Activated CD4-positive, alpha-beta T cell treated with anti-CD3 and anti-CD28 coated beads for 1 hour (primary cell): ENCODE data around the gene OSM.
A peak's percentile ranks its signal among the peaks of the same experiment; 100 is the strongest.

Source experiments
- DNase-seq: peaks from one replicate; pipeline ENCODE4 v3.0.0-alpha.2; 2020

OSM gene

GRCh38 chr22:30261134-30261533 is 5.5 kb downstream of the OSM start:
- no peak for DNase-seq

DNA sequence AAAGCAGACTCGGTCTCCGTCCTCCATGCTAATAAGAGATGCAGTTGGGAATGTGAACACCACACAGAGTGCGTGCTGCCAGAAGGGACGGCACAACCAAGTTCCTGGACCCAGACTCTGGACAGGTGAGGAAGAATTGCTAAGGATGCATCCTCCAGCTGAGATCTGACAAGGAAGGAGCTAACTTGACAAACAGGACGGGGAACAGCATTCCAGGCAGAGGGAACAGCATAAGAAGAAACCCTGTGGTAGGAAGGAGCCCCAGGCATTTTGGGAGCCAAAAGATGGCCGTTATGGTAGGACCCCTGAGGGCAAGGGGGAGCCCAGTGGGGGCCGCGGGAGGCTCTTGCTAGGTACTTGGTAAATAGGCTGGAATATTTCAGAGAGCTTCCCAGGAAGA is 6.0 kb downstream of the OSM start:
- DNase-seq = no peak

DNA sequence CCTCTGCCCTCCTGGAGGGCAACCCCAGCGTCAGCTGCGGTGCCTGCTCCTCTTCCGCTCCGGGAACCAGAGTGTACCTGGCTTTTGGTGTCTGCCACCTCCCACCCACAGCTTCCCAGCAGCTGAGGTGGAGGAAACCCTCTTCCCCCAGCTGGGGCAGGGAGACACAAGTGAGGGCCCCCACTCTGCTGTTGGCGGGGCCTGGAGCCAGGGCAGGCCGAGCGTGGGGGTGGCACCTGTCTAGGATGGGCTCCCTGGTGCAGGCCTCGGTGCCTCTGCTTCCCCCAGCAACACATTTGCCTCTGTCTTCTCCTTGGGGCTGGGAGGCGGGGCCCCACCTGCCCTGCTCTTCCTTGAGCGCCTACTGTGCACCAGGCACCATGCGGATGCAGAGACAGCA is 6.4 kb downstream of the OSM start:
- no peak for DNase-seq

DNA sequence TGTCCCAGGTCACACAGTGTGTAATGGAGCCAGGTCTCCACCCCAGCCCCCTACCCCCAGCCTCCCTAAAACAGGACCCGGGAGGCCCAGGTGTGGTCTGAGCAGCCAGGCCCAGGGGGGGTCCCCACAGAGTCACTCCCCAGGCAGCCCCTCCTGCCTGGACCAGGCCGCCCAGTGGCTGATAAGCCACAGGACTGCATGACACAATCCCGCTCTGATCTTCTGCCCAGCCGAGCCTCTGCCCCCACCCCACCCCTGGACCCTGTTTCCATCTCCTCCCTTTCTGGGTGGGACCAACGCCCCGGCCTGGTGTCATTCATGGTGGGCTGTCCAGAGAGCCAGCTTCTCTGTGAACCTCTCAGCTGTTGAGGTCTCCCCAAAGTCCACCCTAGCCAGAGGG is 12.3 kb downstream of the OSM start:
- no peak for DNase-seq

DNA sequence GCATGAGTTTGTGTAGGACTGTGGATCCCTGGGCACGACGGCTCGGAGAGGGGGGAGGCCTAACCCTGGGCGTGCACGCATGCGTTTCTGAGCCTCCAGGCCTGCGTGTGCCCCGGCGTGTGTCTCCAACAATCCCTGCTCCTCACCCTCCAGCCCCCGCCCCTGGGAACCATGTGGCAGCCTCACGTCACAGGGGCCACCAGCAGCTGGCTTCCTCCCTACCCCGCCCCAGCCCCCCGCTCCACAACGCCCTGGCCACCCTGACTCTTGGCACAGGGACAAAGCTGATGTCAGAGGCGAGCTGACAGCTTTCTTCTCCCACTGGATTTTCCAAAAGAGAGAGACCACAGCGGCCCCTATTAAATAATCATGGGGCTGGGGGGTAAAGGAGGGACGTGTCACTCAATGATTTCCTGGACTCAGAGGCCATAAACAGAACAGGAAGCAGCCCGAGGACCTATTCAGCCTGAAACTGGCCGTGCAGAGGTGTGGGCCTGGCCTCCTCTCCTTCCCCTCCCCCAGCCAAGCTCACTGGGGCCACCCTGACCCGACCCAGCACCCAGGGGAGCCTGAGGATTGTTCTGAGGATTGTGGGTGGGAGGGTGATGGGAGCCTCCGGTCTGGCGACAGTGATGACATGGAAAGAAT is 13.3 kb downstream of the OSM start:
- no peak for DNase-seq

DNA sequence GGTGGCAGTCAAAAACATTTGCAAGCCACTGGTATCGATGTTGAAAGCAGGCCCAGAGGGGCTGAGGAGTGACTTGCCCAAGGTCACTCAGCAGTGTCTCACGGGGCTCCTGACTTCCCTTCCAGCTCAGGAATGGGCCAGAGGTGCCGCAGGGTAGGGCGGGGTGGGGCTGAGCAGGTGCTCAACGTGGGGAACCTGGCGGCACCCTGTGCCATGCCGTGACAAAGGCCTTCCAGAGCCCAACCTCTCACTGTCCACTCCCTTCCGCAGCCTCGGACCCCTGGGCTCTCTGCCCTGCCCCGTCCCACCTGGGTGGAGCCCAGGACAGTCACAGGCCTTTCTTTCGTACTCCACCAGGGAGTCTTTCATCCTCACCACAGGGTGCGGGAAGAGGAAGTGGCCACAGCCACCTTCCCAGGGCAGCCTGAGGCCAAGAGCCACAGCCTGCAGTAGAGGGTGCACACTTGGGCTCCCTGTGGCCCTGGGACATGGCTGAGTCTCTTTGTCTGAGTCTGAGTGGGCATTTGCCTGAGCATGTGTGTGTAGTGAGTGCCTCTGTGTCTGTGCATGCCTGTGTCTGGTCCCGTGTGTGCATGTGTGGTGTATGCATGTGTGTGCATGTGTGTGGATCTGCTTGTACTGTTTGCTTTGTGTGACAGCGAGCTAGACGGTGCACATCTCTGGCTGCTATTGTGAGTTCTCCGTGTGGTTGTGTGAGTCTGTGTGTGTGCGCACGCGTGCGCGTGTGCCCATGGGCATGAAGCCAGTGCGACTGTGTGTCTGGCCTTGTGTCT is 14.0 kb downstream of the OSM start:
- no peak for DNase-seq

DNA sequence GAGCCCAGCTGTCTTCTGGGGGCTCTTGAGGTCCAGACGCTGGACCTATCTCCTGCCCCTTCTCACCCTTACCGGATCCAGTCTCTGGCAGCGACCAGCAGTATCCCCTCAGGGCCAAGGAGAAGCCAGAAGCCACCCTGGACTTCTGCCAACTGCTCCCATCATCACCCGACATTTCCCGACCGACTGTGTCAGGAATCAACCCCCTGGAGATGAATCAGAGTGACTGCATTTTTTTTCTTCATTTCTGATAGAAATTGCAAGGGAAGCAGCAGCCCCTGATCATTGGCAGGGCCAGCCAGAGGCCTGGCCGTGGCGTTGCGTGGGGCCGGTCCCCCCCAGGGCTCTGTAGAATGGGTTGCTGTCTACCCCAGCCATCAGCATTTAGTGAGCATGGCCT is 14.9 kb downstream of the OSM start:
- DNase-seq = no peak

- no peak for DNase-seq
Measured at GRCh38 chr22:30250661-30251267, 15.9 kb downstream of the OSM start.

DNA sequence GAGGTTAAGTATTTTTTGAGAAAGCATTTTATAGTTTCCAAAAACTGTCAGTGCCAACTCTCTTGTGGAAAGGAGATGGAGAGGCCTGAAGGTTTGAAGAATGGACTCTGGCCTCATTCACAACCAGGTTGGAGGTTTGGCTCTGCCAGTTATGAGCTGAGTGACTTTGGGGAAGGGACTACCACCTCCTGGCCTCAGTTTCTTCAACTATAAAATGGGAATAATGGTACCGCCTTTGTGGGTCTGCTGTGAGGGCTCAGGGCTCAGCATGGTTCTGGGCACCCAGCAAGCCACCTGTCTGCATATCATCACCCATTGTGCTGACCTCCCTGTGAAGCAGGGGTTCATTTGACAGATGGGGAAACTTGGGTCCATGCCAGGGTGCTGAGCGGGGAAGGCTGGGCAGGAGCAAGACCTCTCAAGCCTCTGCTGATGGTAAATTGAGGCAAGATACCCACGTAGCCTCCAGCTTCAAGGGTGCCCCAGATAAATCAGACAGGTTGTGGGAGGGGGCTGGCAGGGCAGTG is 16.5 kb downstream of the OSM start:
- DNase-seq = no peak

- no peak for DNase-seq
Measured at GRCh38 chr22:30249049-30250038, 17.3 kb downstream of the OSM start.

GRCh38 chr22:30248484-30248883 is 18.2 kb downstream of the OSM start:
- no peak for DNase-seq

- no peak for DNase-seq
Measured at GRCh38 chr22:30247974-30248373, 18.7 kb downstream of the OSM start.

GRCh38 chr22:30247561-30247960 is 19.1 kb downstream of the OSM start:
- DNase-seq = no peak

GRCh38 chr22:30246814-30247376 is 19.8 kb downstream of the OSM start:
- no peak for DNase-seq

GRCh38 chr22:30245985-30246813 is 20.5 kb downstream of the OSM start, which contains the start of gene LIF:
LIF (minus strand) TSS chr22:30246759; CDS start chr22:30246695, 64 bp downstream.
- peak; percentile 35 for DNase-seq

GRCh38 chr22:30245181-30245984 is 21.3 kb downstream of the OSM start:
- no peak for DNase-seq

DNA sequence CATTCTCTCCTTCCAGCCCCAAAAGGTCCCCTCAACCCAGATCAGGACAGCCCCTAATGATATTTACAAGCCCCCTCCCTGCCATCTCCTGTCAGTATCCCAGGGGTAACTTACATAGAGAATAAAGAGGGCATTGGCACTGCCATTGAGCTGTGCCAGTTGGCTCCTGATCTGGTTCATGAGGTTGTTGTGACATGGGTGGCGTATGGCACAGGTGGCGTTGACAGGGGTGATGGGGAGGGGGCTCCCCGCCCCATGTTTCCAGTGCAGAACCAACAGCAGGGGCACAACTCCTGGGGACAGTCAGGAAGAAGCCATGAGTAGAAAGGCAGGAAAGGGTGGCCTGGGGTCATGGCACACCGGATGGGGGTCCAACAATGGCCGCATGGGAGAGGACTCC is 22.0 kb downstream of the OSM start:
- DNase-seq = no peak

- no peak for DNase-seq
Measured at GRCh38 chr22:30244066-30244465, 22.6 kb downstream of the OSM start.

DNA sequence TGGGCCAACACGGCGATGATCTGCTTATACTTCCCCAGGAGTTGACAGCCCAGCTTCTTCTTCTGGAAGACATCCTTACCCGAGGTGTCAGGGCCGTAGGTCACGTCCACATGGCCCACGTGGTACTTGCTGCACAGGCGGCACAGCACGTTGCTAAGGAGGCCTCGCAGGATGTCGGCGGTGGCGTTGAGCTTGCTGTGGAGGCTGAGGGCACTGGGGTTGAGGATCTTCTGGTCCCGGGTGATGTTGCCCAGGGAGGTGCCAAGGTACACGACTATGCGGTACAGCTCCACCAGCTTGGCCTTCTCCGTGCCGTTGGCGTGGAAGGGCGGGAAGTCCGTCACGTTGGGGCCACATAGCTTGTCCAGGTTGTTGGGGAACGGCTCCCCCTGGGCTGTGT is 23.0 kb downstream of the OSM start:
- no peak for DNase-seq

GRCh38 chr22:30241576-30242371 is 24.9 kb downstream of the OSM start:
- DNase-seq = no peak
